Epithelial cell of esophagus (primary cell): ENCODE measurements around the gene ACTR1A.

Source experiments
- DNase-seq: peaks from one replicate; pipeline ENCODE4 v3.0.0; 2010; ENCODE audit warnings: low read depth
- H3K4me3 ChIP-seq: 2 replicates; pipeline ENCODE4 v1.5.1; 2011; ENCODE audit warnings: mild to moderate bottlenecking, low read length, control low read depth
- TF ChIP-seq, protein P1 (sequence below): IDR thresholded peaks from 2 replicates; pipeline ENCODE4 v1.5.1; 2011; ENCODE audit warnings: low read depth, mild to moderate bottlenecking, low read length, control low read depth, inconsistent platforms; ENCODE audit not compliant: insufficient read depth; ENCODE audit errors: missing control alignments

Gene ACTR1A

DNA sequence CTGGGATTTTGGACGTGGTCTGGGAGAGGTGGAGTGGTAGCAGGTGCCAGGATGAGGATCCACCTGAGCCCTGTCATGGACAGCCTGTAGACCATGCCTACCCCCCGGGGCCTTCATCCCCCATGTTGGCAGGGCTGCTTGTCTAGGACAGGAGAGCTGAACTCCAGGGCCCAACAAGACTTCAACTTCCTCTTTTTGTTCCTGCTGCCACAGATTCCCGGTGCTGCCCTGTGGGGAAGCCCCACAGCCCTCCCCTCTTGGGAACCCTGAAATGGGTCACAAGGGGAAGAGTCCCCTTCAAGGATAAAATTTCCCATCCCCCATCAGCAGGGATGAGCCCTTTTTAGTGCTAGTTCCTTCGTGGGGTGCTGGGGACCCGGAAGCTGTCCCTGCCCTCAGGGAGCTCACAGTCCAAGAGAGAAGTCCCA is 68.9 kb downstream of the ACTR1A start:
- no peak for DNase-seq

DNA sequence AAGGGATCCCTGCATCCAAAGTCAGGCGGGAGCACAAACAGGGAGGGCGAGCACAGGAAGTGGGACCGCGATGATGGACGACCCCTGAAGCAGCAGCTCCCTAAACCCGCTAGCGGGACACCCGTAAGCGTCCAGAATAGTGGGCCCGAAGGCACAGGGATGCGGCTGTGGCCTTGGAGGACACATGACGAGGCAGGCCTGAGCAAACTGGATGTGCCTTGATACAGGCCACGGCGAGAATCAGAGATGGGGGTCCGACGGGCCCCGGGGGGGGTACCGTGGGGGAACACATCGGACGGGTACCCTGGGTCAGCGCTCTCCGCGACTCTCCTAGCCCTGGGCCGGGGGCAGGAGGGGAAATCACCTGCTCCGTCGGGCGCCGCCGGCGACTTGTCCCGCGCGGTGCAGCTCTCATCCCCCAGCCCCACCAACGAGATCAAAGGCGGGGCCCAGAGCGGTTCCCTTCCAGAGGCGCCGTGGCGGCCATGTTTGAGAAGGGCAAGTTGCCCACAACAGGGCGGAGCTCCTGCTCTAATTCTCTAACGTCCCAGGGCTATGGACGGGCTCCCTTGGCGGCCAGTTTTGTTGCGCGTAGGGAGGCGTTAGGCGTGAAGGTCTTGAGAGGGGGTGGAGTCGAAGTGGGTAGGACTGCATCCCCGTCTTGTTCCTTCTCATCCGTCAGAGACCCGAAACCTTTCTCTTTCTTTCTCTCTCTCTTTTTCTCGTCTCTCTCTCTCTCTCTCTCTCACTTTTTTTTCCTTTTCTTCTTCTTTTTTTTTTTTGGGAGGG is 70.2 kb downstream of the ACTR1A start, which contains the start of gene CUEDC2:
TSS of gene CUEDC2 (minus strand) at position 413 of the 789 bp plus-strand sequence. CDS start 7,386 bp downstream, outside the sequence.
- TF ChIP-seq, protein P1, sequence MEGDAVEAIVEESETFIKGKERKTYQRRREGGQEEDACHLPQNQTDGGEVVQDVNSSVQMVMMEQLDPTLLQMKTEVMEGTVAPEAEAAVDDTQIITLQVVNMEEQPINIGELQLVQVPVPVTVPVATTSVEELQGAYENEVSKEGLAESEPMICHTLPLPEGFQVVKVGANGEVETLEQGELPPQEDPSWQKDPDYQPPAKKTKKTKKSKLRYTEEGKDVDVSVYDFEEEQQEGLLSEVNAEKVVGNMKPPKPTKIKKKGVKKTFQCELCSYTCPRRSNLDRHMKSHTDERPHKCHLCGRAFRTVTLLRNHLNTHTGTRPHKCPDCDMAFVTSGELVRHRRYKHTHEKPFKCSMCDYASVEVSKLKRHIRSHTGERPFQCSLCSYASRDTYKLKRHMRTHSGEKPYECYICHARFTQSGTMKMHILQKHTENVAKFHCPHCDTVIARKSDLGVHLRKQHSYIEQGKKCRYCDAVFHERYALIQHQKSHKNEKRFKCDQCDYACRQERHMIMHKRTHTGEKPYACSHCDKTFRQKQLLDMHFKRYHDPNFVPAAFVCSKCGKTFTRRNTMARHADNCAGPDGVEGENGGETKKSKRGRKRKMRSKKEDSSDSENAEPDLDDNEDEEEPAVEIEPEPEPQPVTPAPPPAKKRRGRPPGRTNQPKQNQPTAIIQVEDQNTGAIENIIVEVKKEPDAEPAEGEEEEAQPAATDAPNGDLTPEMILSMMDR, result no peak
- DNase-seq, result peak; percentile 96
- H3K4me3 ChIP-seq, result peak within 1 kb of the TSS; percentile 95

More for the DNA sequence above, 68.9 kb downstream of the ACTR1A start:
- no peak overlapping the region for H3K4me3 ChIP-seq
- TF ChIP-seq, protein P1, result no peak

DNA sequence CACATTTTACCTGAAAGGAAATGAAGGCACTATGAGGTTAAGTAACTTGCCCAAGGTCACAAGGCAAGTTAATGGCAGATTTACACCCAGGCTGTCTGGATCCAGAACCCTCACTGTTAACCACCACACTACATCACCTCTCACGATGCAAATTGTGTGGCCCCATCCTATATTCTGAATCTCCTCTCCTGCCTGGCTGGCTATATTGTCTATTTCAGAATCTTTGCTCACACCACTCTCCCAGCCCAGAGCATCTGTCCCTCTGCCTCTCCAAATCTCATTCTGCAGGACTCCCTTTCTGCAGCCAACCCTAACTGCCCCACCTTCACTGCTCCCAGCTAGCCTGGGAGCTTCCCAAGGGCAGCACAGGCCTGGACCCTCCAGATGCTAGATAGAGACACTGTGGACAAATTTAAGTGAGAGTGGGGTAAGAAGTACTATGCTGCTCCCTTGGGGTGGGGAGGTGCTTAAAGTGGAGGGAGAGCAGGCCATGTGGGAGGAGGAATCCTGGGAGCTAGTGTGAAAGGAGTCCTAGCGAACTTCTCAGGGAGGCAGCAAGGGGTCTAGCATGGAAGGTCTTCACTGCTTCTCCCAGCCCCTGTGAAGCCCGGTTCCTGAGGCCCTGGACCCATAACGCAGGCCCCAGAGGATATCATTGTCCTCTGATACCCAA is 70.9 kb downstream of the ACTR1A start:
- peak overlapping the region; percentile 95 for H3K4me3 ChIP-seq
- no peak for DNase-seq
- TF ChIP-seq, protein P1, result no peak

DNA sequence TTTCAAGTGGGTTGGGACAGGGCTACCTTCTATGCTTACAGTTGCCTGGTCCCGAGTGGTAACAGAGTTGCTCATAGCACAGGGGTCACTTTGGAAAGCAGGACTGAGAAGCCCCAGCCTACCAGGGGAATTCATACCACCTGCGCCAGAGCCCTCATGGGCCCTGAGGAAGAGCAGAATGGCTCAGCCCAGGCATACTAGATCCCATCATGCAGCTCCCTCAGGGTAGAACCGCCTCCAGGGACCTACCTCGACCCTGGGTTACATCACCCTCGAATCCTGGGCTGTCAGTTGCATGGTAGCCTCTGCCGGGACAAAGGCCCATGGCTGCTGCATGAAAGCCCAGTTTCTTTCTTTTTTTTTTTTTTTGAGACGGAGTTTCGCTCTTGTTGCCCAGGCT is 73.0 kb downstream of the ACTR1A start:
- no peak overlapping the region for H3K4me3 ChIP-seq
- TF ChIP-seq, protein P1, result no peak
- no peak for DNase-seq
